Measurements from ENCODE around the gene ZNF407.
"Not testable (repeated sequence)": the region's sequence is repeated elsewhere in the genome, so short reads cannot be mapped to it uniquely, and the experiment has no call there.

Gene ZNF407

GRCh38 chr18:75097491-75098225, 500.0 kb downstream of the ZNF407 start:
- no peak overlapping the region for H3K4me3 ChIP-seq (replicated peaks in 1 of 2; ENCODE audit: low read depth in 2 of 2, low read length in 2 of 2)
- no peak for TF ChIP-seq CTCF (IDR thresholded peaks at IDR 0.05; ENCODE audit: low read depth, low read length)
- DNase-seq (ENCODE audit: low read depth in 2 of 2): no peak

- no peak for TF ChIP-seq CTCF (IDR thresholded peaks at IDR 0.05; ENCODE audit: low read depth, low read length)
- DNase-seq (ENCODE audit: low read depth in 2 of 2): no peak
- no peak overlapping the region for H3K4me3 ChIP-seq (replicated peaks in 1 of 2; ENCODE audit: low read depth in 2 of 2, low read length in 2 of 2)
Observed at GRCh38 chr18:75100832-75101630, 503.4 kb downstream of the ZNF407 start.

- no peak for DNase-seq (ENCODE audit: low read depth in 2 of 2)
- TF ChIP-seq CTCF (IDR thresholded peaks at IDR 0.05; ENCODE audit: low read depth, low read length): no peak
- no peak overlapping the region for H3K4me3 ChIP-seq (replicated peaks in 1 of 2; ENCODE audit: low read depth in 2 of 2, low read length in 2 of 2)
Observed at GRCh38 chr18:75101916-75102315, 504.2 kb downstream of the ZNF407 start.

- not testable (repeated sequence) for H3K4me3 ChIP-seq (replicated peaks in 1 of 2; ENCODE audit: low read depth in 2 of 2, low read length in 2 of 2)
- DNase-seq (ENCODE audit: low read depth in 2 of 2): peak in 1 of 2 donors; percentile 12
Observed at GRCh38 chr18:75104029-75104428, 506.4 kb downstream of the ZNF407 start.

GRCh38 chr18:75104483-75104882, 506.8 kb downstream of the ZNF407 start:
- no peak for TF ChIP-seq CTCF (IDR thresholded peaks at IDR 0.05; ENCODE audit: low read depth, low read length)
- DNase-seq (ENCODE audit: low read depth in 2 of 2): no peak
- no peak overlapping the region for H3K4me3 ChIP-seq (replicated peaks in 1 of 2; ENCODE audit: low read depth in 2 of 2, low read length in 2 of 2)

- TF ChIP-seq CTCF (IDR thresholded peaks at IDR 0.05; ENCODE audit: low read depth, low read length): no peak
- H3K4me3 ChIP-seq (replicated peaks in 1 of 2; ENCODE audit: low read depth in 2 of 2, low read length in 2 of 2): no peak overlapping the region
- no peak for DNase-seq (ENCODE audit: low read depth in 2 of 2)
Observed at GRCh38 chr18:75105551-75106254, 508.0 kb downstream of the ZNF407 start.

- no peak overlapping the region for H3K4me3 ChIP-seq (replicated peaks in 1 of 2; ENCODE audit: low read depth in 2 of 2, low read length in 2 of 2)
- no peak for DNase-seq (ENCODE audit: low read depth in 2 of 2)
- no peak for TF ChIP-seq CTCF (IDR thresholded peaks at IDR 0.05; ENCODE audit: low read depth, low read length)
Observed at GRCh38 chr18:75106746-75107145, 509.1 kb downstream of the ZNF407 start.
